Heart left ventricle (tissue), 16 donors: ENCODE data around the gene KCNC4. TPM values are rescaled to one million over a fixed set of nuclear protein-coding genes. Genes with fewer than 3 reads are reported as not detected.

Source experiments
- ATAC-seq, 4 donors: fragments of 200-7000 bp; cut with Tn5 transposase; one replicate each; pipeline ENCODE4 v1.9.1; 2020 to 2022; ENCODE audit warnings: moderate library complexity in 4 of 4, mild to moderate bottlenecking in 3 of 4, moderate number of reproducible peaks in 1 of 4
- DNase-seq, 5 donors: peaks; one replicate each; pipeline ENCODE4 v3.0.0-alpha.2; 2020
- H3K27ac ChIP-seq, 12 donors: fragments of 200-600 bp; sonication (generic) in 4 of 12; one replicate each; pipeline versions ENCODE4 v1.5.0 to v1.8.0; 2016 to 2022; ENCODE audit warnings: mild to moderate bottlenecking in 2 of 12
- H3K27me3 ChIP-seq, 9 donors: fragments of 200-600 bp; sonication (generic) in 2 of 9; one replicate each; pipeline versions ENCODE4 v1.5.1 to v1.8.0; 2016 to 2022; ENCODE audit warnings: mild to moderate bottlenecking in 3 of 9
- H3K36me3 ChIP-seq, 9 donors: fragments of 200-600 bp; sonication (generic) in 2 of 9; one replicate each; pipeline versions ENCODE4 v1.5.0 to v1.8.0; 2018 to 2022; ENCODE audit warnings: mild to moderate bottlenecking in 2 of 9
- H3K4me1 ChIP-seq, 12 donors: fragments of 200-600 bp; sonication (generic) in 4 of 12; one replicate each; pipeline versions ENCODE4 v1.5.0 to v1.8.0; 2016 to 2022; ENCODE audit warnings: mild to moderate bottlenecking in 3 of 12
- H3K4me3 ChIP-seq, 12 donors: fragments of 200-600 bp; sonication (generic) in 4 of 12; one replicate each; pipeline versions ENCODE4 v1.5.0 to v1.8.0; 2017 to 2022; ENCODE audit warnings: mild to moderate bottlenecking in 9 of 12, moderate library complexity in 4 of 12
- H3K9me3 ChIP-seq, 12 donors: fragments of 200-600 bp; sonication (generic) in 4 of 12; one replicate each; pipeline versions ENCODE4 v1.5.0 to v1.8.0; 2016 to 2022; ENCODE audit warnings: mild to moderate bottlenecking in 1 of 12
- CTCF ChIP-seq, 12 donors: fragments of 200-600 bp; sonication (generic) in 4 of 12; IDR thresholded peaks; one replicate each; pipeline versions ENCODE4 v1.5.0 to v1.8.0; 2018 to 2022; ENCODE audit warnings: antibody characterized with exemption in 12 of 12, mild to moderate bottlenecking in 5 of 12
- POLR2A ChIP-seq, 2 donors: fragments of 450-650 bp; IDR thresholded peaks; one replicate each; pipeline ENCODE4 v1.6.1; 2017; ENCODE audit warnings: antibody characterized with exemption in 2 of 2, mild to moderate bottlenecking in 2 of 2, moderate library complexity in 2 of 2
- WGBS, 4 donors: extraction: QIAGEN DNeasy Blood & Tissue Kit in 2 of 4; methylation state at CpG; one replicate each; pipeline versions ENCODE4 v1.1.5 to v1.1.7; 2013 to 2018; 5-methylcytosine and 5-hydroxymethylcytosine counted together
- intact Hi-C, 10 donors: fragments of 100-400 bp; cut with DNase I; formaldehyde crosslinking; loops; one replicate each; pipeline versions ENCODE4 v1.11.1 to v1.14.2; 2022
- polyA plus RNA-seq, 2 donors: library from polyadenylated mRNA; stranded (reverse); fragments of 200-250 nt; gene quantifications; one replicate each; pipeline ENCODE4 v1.2.3, GENCODE V29; 2013
- total RNA-seq, 9 donors: library from RNA; depleted of rRNA in 2 of 9; stranded (reverse); fragments of >200 nt in 2 of 9; fragmentation: NEBNext Ultra II Directional in 3 of 9; extraction: Animal tissue kit (Norgen Biotek cat#: 25700) in 3 of 9; gene quantifications; one replicate each; pipeline versions ENCODE4 v1.1.0 to v1.2.4, GENCODE V29; 2016 to 2023
- donor health status: ischemic (EF 13 %, LVEDD 7.1; RV severe dilation, severe dysfunction).
- donor health status: healthy with polysubstance abuse.
- donor health status: DM: no; HTN: yes; CAD: no.
- donor health status: DM: no; HTN: no; CAD: no.
- donor health status: ischemic (EF 25% LVEDD 6.9; RV normal size, moderate dysfunction).
- donor health status: ischemic (EF 25% LVEDD 5.7; RV mildly dilated, moderate dysfunction).
- donor health status: healthy.
- donor health status: DM: yes; HTN: yes; CAD: no.
- donor health status: ischemic (EF 35%, LVEDD 5.7; RV mildly dilated, moderate dysfunction).
- donor health status: nonischemic (EF 11% LVEDD 7.7; RV severe dilation, severe dysfunction).
- donor health status: DM: yes; HTN: yes; CAD: no.
- donor health status: PGD.
- donor health status: ischemic (EF 29% LVEDD 5.4; RV normal size, mild dysfunction).
- donor health status: nonischemic (EF 23%, LVEDD 6.1; RV moderate dilation, normal function).

KCNC4 gene
- total and polyA plus RNA-seq, 11 donors, result 2.4 to 15.2 (median 6.1) TPM

GRCh38 chr1:110188035-110188618 is 22.0 kb upstream of the KCNC4 start:
- intact Hi-C loops, result loop anchor here in 1 of 10 donors (10.0 kb wide), 1 partner anchor 133 kb away; no protein-coding TSS in a partner anchor
- peaks cover 7 to 59% (median 28%) of the 10 kb centered on the region in 12 donors for H3K4me1 ChIP-seq
- TF ChIP-seq CTCF (IDR thresholded peaks at IDR 0.05) (no peak), POLR2A (IDR thresholded peaks at IDR 0.05) (no peak)
- H3K27ac ChIP-seq, result peak overlapping the region; percentile 1 to 84 (median 64)
- DNase-seq, result peak in 2 of 5 donors; percentile 46 to 53
- peak; percentile 40 to 84 (median 62) for ATAC-seq
- no peaks in the 10 kb centered on the region for H3K27me3 ChIP-seq
- no peak overlapping the region for H3K4me3 ChIP-seq
- H3K36me3 ChIP-seq, result no peaks in the 10 kb centered on the region
- 14 to 27% (median 16%) methylated on average over 6 of the region's 6 CpGs for WGBS, 4 donors
- H3K9me3 ChIP-seq, result no peaks in the 10 kb centered on the region

- Histone ChIP-seq H3K27ac (peak overlapping the region in 4 of 12 donors; percentile 60 to 84 (median 66)), H3K4me3 (no peak overlapping the region), H3K36me3 (no peaks in the 10 kb centered on the region), H3K27me3 (no peaks in the 10 kb centered on the region), H3K4me1 (peaks cover 7 to 59% (median 28%) of the 10 kb centered on the region in 12 donors), H3K9me3 (no peaks in the 10 kb centered on the region)
- ATAC-seq, result no peak
- intact Hi-C loops, result loop anchor here in 1 of 10 donors (10.0 kb wide), 1 partner anchor 134 kb away; no protein-coding TSS in a partner anchor
- 84 to 95% (median 91%) methylated on average over 6 of the region's 6 CpGs for WGBS, 4 donors
- TF ChIP-seq CTCF (IDR thresholded peaks at IDR 0.05) (no peak), POLR2A (IDR thresholded peaks at IDR 0.05) (no peak)
- peak in 1 of 5 donors; percentile 16 for DNase-seq
Measured at GRCh38 chr1:110189181-110189580, 20.9 kb upstream of the KCNC4 start.

GRCh38 chr1:110190282-110190929 is 19.7 kb upstream of the KCNC4 start:
- peak in 3 of 4 donors; percentile 27 to 57 (median 31) for ATAC-seq

More at GRCh38 chr1:110190282-110190929, 19.7 kb upstream of the KCNC4 start:
- H3K36me3 ChIP-seq, result no peaks in the 10 kb centered on the region
- no peak overlapping the region for H3K4me3 ChIP-seq
- 51 to 66% (median 64%) methylated on average over 8 of the region's 8 CpGs for WGBS, 4 donors
- peaks cover 7 to 50% (median 25%) of the 10 kb centered on the region in 12 donors for H3K4me1 ChIP-seq
- H3K9me3 ChIP-seq, result no peaks in the 10 kb centered on the region
- intact Hi-C loops, result no loop called here
- H3K27ac ChIP-seq, result peak overlapping the region in 1 of 12 donors; percentile 2
- no peaks in the 10 kb centered on the region for H3K27me3 ChIP-seq
- TF ChIP-seq CTCF (IDR thresholded peaks at IDR 0.05), result no peak
- TF ChIP-seq POLR2A (IDR thresholded peaks at IDR 0.05), result no peak
- peak; percentile 52 to 76 (median 73) for DNase-seq
